B cell (primary cell): Measurements from ENCODE around the gene PPP2R3A.

Source experiments
- EZH2 ChIP-seq: IDR thresholded peaks from 2 replicates; pipeline ENCODE4 v1.6.1; 2012; ENCODE audit warnings: borderline replicate concordance, low read depth, mild to moderate bottlenecking, moderate library complexity, low read length; ENCODE audit not compliant: insufficient read depth, poor library complexity, severe bottlenecking
- TF ChIP-seq, protein P1 (sequence below): fragments of 200-600 bp; IDR thresholded peaks from one replicate; pipeline ENCODE4 v1.8.0; 2022; ENCODE audit warnings: antibody characterized with exemption, mild to moderate bottlenecking

DNA sequence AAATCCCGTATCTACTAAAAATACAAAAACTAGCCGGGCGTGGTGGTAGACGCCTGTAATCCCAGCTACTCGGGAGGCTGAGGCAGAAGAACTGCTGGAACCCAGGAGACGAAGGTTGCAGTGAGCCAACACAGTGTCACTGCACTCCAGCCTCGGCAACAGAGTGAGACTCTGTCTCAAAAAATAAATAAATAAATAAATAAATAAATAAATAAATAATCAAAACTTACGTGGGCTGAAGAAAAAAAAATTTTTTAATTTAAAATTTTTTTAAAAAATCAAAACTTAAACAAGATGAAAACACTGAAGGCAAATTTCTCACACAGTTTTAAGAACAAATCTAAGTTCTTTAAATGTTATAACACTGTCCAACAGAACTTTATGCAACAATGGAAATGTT, 216.2 kb downstream of the PPP2R3A start:
- TF ChIP-seq, protein P1, sequence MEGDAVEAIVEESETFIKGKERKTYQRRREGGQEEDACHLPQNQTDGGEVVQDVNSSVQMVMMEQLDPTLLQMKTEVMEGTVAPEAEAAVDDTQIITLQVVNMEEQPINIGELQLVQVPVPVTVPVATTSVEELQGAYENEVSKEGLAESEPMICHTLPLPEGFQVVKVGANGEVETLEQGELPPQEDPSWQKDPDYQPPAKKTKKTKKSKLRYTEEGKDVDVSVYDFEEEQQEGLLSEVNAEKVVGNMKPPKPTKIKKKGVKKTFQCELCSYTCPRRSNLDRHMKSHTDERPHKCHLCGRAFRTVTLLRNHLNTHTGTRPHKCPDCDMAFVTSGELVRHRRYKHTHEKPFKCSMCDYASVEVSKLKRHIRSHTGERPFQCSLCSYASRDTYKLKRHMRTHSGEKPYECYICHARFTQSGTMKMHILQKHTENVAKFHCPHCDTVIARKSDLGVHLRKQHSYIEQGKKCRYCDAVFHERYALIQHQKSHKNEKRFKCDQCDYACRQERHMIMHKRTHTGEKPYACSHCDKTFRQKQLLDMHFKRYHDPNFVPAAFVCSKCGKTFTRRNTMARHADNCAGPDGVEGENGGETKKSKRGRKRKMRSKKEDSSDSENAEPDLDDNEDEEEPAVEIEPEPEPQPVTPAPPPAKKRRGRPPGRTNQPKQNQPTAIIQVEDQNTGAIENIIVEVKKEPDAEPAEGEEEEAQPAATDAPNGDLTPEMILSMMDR: no peak
- TF ChIP-seq EZH2: no peak
